ENCODE measurements around the gene ATP4A. TPM values are rescaled to one million over a fixed set of nuclear protein-coding genes. Genes with fewer than 3 reads are reported as not detected.

The ATP4A gene
- total RNA-seq, 4 donors from 2014 or later: not detected

DNA sequence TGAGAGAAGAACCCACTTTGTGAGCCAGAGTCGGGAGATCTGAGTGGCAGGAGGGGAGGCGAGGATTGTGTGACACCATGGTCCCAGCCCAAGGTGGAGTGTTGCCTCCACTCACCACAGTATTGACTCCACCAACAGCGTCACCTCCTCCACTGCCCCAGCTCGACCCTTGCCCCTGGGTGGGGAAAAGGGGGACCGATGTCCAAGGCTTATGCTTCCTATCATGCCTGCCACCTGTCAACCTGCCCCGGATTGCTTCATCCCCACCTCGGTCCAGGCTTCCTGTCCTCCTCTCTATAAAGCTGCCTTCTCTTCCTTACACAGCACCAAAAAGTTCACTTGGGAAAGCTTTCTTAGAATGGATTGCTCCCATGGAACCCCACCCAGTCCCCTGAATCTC lies 57.4 kb downstream of the ATP4A start:
- H3K36me3 ChIP-seq: no peaks in the 10 kb centered on the region
- no peaks in the 10 kb centered on the region for H3K9me3 ChIP-seq
- intact Hi-C loops (cut with DNase I; ENCODE audit: low total_unique reads): no loop called here
- no peak overlapping the region for H3K4me3 ChIP-seq
- H3K27ac ChIP-seq: no peak overlapping the region
- peaks cover 30 to 40% (median 37%) of the 10 kb centered on the region in 3 donors for H3K27me3 ChIP-seq
- DNase-seq: no peak
- TF ChIP-seq POLR2A (IDR thresholded peaks at IDR 0.05): no peak
- TF ChIP-seq, protein P1, sequence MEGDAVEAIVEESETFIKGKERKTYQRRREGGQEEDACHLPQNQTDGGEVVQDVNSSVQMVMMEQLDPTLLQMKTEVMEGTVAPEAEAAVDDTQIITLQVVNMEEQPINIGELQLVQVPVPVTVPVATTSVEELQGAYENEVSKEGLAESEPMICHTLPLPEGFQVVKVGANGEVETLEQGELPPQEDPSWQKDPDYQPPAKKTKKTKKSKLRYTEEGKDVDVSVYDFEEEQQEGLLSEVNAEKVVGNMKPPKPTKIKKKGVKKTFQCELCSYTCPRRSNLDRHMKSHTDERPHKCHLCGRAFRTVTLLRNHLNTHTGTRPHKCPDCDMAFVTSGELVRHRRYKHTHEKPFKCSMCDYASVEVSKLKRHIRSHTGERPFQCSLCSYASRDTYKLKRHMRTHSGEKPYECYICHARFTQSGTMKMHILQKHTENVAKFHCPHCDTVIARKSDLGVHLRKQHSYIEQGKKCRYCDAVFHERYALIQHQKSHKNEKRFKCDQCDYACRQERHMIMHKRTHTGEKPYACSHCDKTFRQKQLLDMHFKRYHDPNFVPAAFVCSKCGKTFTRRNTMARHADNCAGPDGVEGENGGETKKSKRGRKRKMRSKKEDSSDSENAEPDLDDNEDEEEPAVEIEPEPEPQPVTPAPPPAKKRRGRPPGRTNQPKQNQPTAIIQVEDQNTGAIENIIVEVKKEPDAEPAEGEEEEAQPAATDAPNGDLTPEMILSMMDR (IDR thresholded peaks at IDR 0.05 in 4 of 5, conservative IDR thresholded peaks at IDR 0.05 in 1 of 5): no peak
- H3K4me1 ChIP-seq: peaks cover 0 to 4% of the 10 kb centered on the region in 2 donors
- no peak for ATAC-seq
- in situ Hi-C loops (cut with MboI; ENCODE audit: low sequenced_read_pairs in 4 of 4): no loop called here

DNA sequence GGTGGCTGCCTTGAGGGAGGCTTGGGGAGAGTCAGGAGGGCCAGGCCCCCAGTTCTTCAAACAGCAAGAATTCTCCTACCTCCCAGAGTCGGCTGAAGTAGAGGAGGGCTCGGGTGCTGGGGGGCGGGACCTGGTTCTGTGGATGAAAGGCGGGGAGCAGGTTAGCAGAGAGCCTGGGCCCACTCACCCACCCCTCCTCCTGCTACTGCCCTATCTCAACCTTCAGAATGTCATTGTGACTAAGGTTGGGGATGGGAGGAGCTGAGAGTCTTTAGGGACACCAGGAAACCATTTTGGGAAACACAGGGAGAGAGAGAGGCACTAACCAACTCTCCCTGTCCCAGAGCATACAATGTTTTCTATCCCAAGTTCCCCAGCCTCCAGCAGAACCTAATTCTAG lies 60.7 kb downstream of the ATP4A start:
- Histone ChIP-seq H3K27me3 (peaks cover 4 to 10% (median 5%) of the 10 kb centered on the region in 3 donors), H3K9me3 (no peaks in the 10 kb centered on the region), H3K4me1 (no peaks in the 10 kb centered on the region), H3K27ac (no peak overlapping the region), H3K36me3 (no peaks in the 10 kb centered on the region), H3K4me3 (no peak overlapping the region)
- no peak for ATAC-seq
- intact Hi-C loops (cut with DNase I; ENCODE audit: low total_unique reads) (no loop called here), in situ Hi-C loops (cut with MboI; ENCODE audit: low sequenced_read_pairs in 4 of 4) (no loop called here)
- no peak for DNase-seq
- TF ChIP-seq, protein P1 (IDR thresholded peaks at IDR 0.05 in 4 of 5, conservative IDR thresholded peaks at IDR 0.05 in 1 of 5): no peak
- TF ChIP-seq POLR2A (IDR thresholded peaks at IDR 0.05): no peak

DNA sequence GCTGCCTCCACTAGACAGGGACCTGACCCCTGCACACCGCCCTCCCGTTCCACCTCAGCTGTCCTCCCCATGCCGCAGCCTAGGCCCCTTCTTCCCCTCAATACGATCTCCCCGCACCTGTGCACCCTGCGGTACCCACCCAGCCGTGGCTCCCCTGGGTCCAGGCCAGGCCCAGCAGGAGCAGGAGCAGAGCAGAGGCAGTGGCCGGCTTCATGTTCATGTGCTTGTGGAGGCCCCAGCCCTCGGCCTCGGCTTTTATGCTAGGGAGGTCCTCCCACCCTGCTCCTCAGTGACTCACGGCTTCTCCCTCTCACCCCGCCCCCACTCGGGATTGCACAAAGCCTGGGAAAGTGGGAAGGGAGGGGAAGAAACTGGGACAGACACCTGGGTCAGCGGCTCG lies 61.8 kb downstream of the ATP4A start:
- no peak overlapping the region for H3K27ac ChIP-seq
- ATAC-seq: no peak
- peaks cover 0 to 3% (median 0%) of the 10 kb centered on the region in 3 donors for H3K27me3 ChIP-seq
- H3K4me1 ChIP-seq: no peaks in the 10 kb centered on the region
- H3K36me3 ChIP-seq: no peaks in the 10 kb centered on the region
- H3K9me3 ChIP-seq: no peaks in the 10 kb centered on the region
- H3K4me3 ChIP-seq: no peak overlapping the region
- DNase-seq: no peak
- intact Hi-C loops (cut with DNase I; ENCODE audit: low total_unique reads): no loop called here
- TF ChIP-seq POLR2A (IDR thresholded peaks at IDR 0.05): no peak
- TF ChIP-seq, protein P1 (IDR thresholded peaks at IDR 0.05 in 4 of 5, conservative IDR thresholded peaks at IDR 0.05 in 1 of 5): no peak
- in situ Hi-C loops (cut with MboI; ENCODE audit: low sequenced_read_pairs in 4 of 4): no loop called here

DNA sequence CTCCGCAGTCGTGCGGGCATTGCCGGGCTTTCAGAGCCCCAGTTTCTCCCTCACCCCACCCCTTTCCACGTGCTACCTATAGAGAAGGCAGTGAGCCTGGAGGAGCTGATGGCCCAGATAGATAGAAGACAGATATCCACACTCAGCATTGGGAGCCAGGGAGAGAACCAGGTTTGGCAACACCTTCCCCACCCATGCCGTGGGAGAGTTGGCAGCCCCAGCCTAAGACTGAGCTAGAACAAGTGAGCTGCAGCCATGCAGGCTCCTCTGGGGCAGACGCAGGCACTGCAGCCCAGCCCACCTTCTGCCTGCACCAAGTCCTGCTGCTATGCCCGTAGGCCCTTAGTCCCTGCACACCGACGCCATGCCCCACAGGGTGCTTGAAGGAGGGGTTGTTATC lies 62.8 kb downstream of the ATP4A start:
- in situ Hi-C loops (cut with MboI; ENCODE audit: low sequenced_read_pairs in 4 of 4): no loop called here
- no peak for ATAC-seq
- H3K4me1 ChIP-seq: no peaks in the 10 kb centered on the region

More for the DNA sequence above, 62.8 kb downstream of the ATP4A start:
- TF ChIP-seq, protein P1 (IDR thresholded peaks at IDR 0.05 in 4 of 5, conservative IDR thresholded peaks at IDR 0.05 in 1 of 5): no peak
- TF ChIP-seq POLR2A (IDR thresholded peaks at IDR 0.05): no peak
- H3K9me3 ChIP-seq: no peaks in the 10 kb centered on the region
- no peak overlapping the region for H3K27ac ChIP-seq
- no peaks in the 10 kb centered on the region for H3K36me3 ChIP-seq
- intact Hi-C loops (cut with DNase I; ENCODE audit: low total_unique reads): no loop called here
- no peak overlapping the region for H3K4me3 ChIP-seq
- DNase-seq: no peak
- H3K27me3 ChIP-seq: peaks cover 0 to 3% (median 0%) of the 10 kb centered on the region in 3 donors

Other genes with a start within 250 kb of the ATP4A start
- under 1 TPM in 1 of 4 donors, not detected in 3; 0.59 TPM for gene CD22, start 234.5 kb downstream of the ATP4A start, total RNA-seq
- gene FFAR1, start 215.8 kb downstream of the ATP4A start, total RNA-seq: not detected
- gene FFAR3, start 205.2 kb downstream of the ATP4A start, total RNA-seq: not detected
- not detected for gene GPR42, start 192.6 kb downstream of the ATP4A start, total RNA-seq
- not detected for gene FFAR2, start 115.4 kb downstream of the ATP4A start, total RNA-seq
- not detected for gene KRTDAP, start 73.2 kb downstream of the ATP4A start, total RNA-seq
- under 1 TPM in 1 of 4 donors, not detected in 3; 0.89 TPM for gene DMKN, start 50.0 kb downstream of the ATP4A start, total RNA-seq
- gene SBSN, start 35.3 kb downstream of the ATP4A start, total RNA-seq: not detected
- not detected for gene GAPDHS, start 30.2 kb downstream of the ATP4A start, total RNA-seq
- 100 to 1,000 TPM in 3 of 4 donors, 10 to 100 TPM in 1; 86.2 to 145 (median 119) TPM for gene TMEM147, start 18.0 kb downstream of the ATP4A start, total RNA-seq
- not detected for gene PMIS2, start 22.5 kb upstream of the ATP4A start, total RNA-seq
- 1 to 10 TPM; 2.5 to 4.8 (median 3.4) TPM for gene HAUS5, start 49.1 kb upstream of the ATP4A start, total RNA-seq
- gene RBM42, start 65.4 kb upstream of the ATP4A start, total RNA-seq: 10 to 100 TPM; 45.8 to 77.8 (median 75.4) TPM
- under 1 TPM in 1 of 4 donors, not detected in 3; 0.23 TPM for gene ETV2, start 78.1 kb upstream of the ATP4A start, total RNA-seq
- 1,000 to 10,000 TPM in 2 of 4 donors, 100 to 1,000 TPM in 2; 899 to 1,245 (median 976) TPM for gene COX6B1, start 84.7 kb upstream of the ATP4A start, total RNA-seq
- gene UPK1A, start 102.9 kb upstream of the ATP4A start, total RNA-seq: not detected
- gene ZBTB32, start 140.9 kb upstream of the ATP4A start, total RNA-seq: not detected
- 10 to 100 TPM in 3 of 4 donors, 1 to 10 TPM in 1; 9.3 to 39.0 (median 16.8) TPM for gene KMT2B, start 154.3 kb upstream of the ATP4A start, total RNA-seq
- gene IGFLR1, start 178.8 kb upstream of the ATP4A start, total RNA-seq: 10 to 100 TPM in 1 of 4 donors, 1 to 10 TPM in 3; 2.0 to 14.1 (median 3.0) TPM
- gene U2AF1L4, start 181.8 kb upstream of the ATP4A start, total RNA-seq: 10 to 100 TPM in 2 of 4 donors, 1 to 10 TPM in 2; 5.1 to 22.9 (median 13.4) TPM
- gene PSENEN, start 182.0 kb upstream of the ATP4A start, total RNA-seq: 10 to 100 TPM; 22.2 to 45.8 (median 38.3) TPM
- 10 to 100 TPM; 14.8 to 19.5 (median 16.6) TPM for gene LIN37, start 184.9 kb upstream of the ATP4A start, total RNA-seq
- gene HSPB6, start 193.4 kb upstream of the ATP4A start, total RNA-seq: 100 to 1,000 TPM in 2 of 4 donors, 10 to 100 TPM in 2; 79.8 to 241 (median 139) TPM
- 1 to 10 TPM in 3 of 4 donors, under 1 TPM in 1; 0.63 to 4.3 (median 3.0) TPM for gene PROSER3, start 194.5 kb upstream of the ATP4A start, total RNA-seq
- 1 to 10 TPM in 3 of 4 donors, under 1 TPM in 1; 0.22 to 4.7 (median 2.2) TPM for gene ARHGAP33, start 211.9 kb upstream of the ATP4A start, total RNA-seq
- gene PRODH2, start 249.2 kb upstream of the ATP4A start, total RNA-seq: under 1 TPM in 1 of 4 donors, not detected in 3; 0.13 TPM

Measured in gastrocnemius medialis (tissue), 4 donors.